ACC112 (cell line): ENCODE results near the gene IGSF21.

Source experiments
- H2AFZ ChIP-seq: fragments of 200-600 bp; sonication (generic); one replicate; pipeline ENCODE4 v1.6.0; 2017; ENCODE audit warnings: antibody characterized with exemption, low read length; ENCODE audit not compliant: unreplicated experiment
- H3K27ac ChIP-seq: fragments of 200-600 bp; sonication (generic); 2 replicates; pipeline ENCODE4 v1.5.1; 2014; ENCODE audit warnings: low read depth, mild to moderate bottlenecking, antibody characterized with exemption, low read length, moderate library complexity
- H3K27me3 ChIP-seq: fragments of 200-600 bp; sonication (generic); 2 replicates; pipeline ENCODE4 v1.6.1; 2014; ENCODE audit warnings: mild to moderate bottlenecking, antibody characterized with exemption, low read length, moderate library complexity, mixed read lengths; ENCODE audit not compliant: insufficient read depth
- H3K36me3 ChIP-seq: fragments of 200-600 bp; sonication (generic); 2 replicates; pipeline ENCODE4 v1.6.1; 2016; ENCODE audit warnings: mild to moderate bottlenecking, antibody characterized with exemption, low read length, moderate library complexity, mixed read lengths; ENCODE audit not compliant: insufficient read depth
- H3K4me1 ChIP-seq: fragments of 200-600 bp; sonication (generic); one replicate; pipeline ENCODE4 v1.6.1; 2016; ENCODE audit warnings: low read length, mixed read lengths; ENCODE audit not compliant: insufficient read depth, unreplicated experiment, control insufficient read depth
- H3K4me3 ChIP-seq: fragments of 200-600 bp; sonication (generic); 2 replicates; pipeline ENCODE4 v1.5.1; 2014; ENCODE audit warnings: mild to moderate bottlenecking, low read depth, low read length
- H3K79me2 ChIP-seq: fragments of 200-600 bp; sonication (generic); one replicate; pipeline ENCODE4 v1.6.0; 2016; ENCODE audit warnings: low read length; ENCODE audit not compliant: control insufficient read depth, unreplicated experiment, insufficient read depth

Gene IGSF21

DNA sequence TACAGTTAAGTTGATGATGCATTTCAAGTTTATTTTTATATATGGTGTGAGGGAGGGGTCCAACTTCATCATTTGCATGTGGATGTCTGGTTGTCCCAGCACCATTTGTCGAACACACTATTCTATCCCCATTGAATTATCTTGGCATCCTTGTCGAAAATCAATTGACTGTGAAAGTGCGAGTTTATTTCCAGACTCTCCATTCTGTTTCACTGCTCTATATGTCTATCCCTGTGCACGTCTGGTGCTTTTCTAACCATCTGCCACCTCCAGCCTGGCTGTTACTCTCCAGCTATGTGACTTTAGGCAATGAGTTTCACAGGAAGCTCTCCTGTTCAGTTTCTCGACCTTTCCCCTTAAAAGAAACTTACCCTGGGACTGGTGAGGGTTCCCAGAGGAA, 236.0 kb downstream of the IGSF21 start:
- H3K36me3 ChIP-seq = no peaks in the 10 kb centered on the region
- no peaks in the 10 kb centered on the region for H3K79me2 ChIP-seq
- no peak overlapping the region for H3K27ac ChIP-seq
- no peak overlapping the region for H3K4me3 ChIP-seq
- no peak overlapping the region for H2AFZ ChIP-seq
- no peaks in the 10 kb centered on the region for H3K4me1 ChIP-seq
- H3K27me3 ChIP-seq = no peaks in the 10 kb centered on the region

DNA sequence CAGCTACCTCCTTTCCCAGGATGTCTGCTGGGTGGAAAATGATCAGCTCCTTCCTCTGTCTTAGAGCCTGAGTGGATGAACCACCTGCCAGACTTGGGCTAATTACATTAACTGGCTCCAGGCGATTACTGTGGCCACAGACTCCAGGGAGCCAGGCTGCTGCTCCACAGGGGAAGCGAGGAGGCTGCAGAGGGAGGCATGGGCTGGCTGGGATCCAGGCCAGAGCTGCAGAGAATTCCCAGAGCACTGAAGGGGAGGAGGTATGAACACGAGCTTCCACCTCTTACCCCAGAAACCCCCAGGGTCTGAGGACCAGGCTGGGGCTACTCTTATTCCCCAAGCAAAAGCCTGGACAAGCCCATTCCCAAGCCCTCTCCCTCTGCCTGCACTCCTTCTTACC, 237.2 kb downstream of the IGSF21 start:
- Histone ChIP-seq H3K36me3 (no peaks in the 10 kb centered on the region), H3K27ac (no peak overlapping the region), H3K79me2 (no peaks in the 10 kb centered on the region), H3K4me1 (no peaks in the 10 kb centered on the region), H2AFZ (no peak overlapping the region), H3K4me3 (no peak overlapping the region), H3K27me3 (no peaks in the 10 kb centered on the region)

DNA sequence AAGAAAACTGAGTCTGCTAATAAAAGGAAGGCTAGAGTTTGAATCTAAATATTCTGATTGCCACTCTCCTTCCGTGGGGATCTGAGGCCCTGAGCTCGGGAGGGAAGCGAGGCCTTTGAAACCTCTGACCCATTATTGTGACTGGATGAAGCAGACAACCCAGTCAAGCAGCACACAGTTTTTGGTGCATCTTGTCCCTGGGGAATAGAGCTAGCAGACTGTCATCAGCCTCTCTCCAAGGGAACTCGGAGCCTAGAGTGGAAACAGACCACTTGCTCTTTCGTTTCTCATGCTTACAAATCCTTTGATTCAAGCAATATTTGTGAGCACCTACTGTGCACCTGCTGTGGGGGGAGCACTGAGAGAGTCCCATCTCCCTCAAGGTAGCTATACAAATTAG, 240.0 kb downstream of the IGSF21 start:
- Histone ChIP-seq H3K4me1 (no peaks in the 10 kb centered on the region), H3K36me3 (no peaks in the 10 kb centered on the region), H3K79me2 (no peaks in the 10 kb centered on the region), H3K27me3 (no peaks in the 10 kb centered on the region), H3K27ac (no peak overlapping the region), H3K4me3 (no peak overlapping the region), H2AFZ (no peak overlapping the region)

DNA sequence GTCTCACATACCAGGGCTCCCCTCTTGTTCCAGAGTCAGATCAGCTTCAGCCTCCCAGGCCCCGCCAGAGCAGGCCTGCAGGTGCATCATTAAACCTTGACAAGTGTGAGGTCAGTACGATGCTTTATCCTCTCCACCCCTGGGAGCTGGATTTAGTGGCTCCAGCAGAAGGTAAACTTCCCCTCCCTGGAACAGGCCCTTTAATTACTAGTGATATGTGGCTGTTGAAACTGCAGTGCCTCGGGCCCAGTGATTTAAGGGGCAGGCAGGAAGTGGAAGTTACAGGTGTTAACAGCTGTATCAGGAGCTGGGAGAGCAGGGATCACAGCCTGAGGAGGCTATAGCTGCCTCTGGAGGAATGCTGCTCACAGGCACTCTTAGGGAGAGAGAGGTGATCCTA, 240.8 kb downstream of the IGSF21 start:
- no peak overlapping the region for H2AFZ ChIP-seq
- no peaks in the 10 kb centered on the region for H3K4me1 ChIP-seq

DNA sequence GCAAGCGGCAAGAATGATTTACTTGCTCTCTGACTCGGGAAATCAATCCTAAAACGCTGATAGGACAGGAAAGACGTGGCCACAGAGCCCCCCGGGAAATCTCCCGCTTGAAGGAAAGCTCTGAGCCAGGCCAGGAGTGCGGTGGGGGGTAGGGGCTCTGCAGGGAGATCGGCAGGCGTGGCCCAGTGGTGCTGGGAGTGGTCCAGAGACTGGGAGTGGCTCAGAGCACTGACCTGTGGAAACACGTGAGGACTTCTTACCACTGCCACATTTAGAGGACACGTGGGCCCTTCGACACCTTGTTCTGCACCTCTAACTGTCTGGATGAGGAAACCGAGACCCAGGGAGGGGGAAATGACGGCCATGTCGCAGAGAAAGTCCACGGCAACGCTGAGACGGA, 243.1 kb downstream of the IGSF21 start:
- Histone ChIP-seq H3K36me3 (no peaks in the 10 kb centered on the region), H2AFZ (no peak overlapping the region), H3K27ac (no peak overlapping the region), H3K27me3 (no peaks in the 10 kb centered on the region), H3K79me2 (no peaks in the 10 kb centered on the region), H3K4me3 (no peak overlapping the region), H3K4me1 (no peaks in the 10 kb centered on the region)

More for the DNA sequence above, 240.8 kb downstream of the IGSF21 start:
- Histone ChIP-seq H3K4me3 (no peak overlapping the region), H3K27me3 (no peaks in the 10 kb centered on the region), H3K79me2 (no peaks in the 10 kb centered on the region), H3K27ac (no peak overlapping the region), H3K36me3 (no peaks in the 10 kb centered on the region)

DNA sequence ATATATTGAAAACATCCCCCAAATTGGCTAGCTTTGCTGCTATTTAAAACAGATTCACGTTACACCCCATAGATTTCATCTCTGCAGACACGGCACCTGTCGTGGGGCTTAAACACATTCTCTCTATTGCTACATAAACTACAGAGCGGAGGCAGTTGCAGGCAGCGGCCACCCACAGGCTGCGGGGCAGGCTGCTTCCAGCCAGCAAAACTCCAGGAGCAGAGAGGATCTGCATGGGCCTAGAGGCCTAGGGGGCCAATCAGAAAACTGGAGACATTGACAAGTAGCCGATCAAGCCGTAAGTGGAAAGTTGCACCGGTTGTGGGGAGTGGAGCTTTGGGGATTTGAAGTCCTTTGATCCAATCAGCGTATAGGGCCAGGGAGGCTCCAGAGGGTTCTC, 244.1 kb downstream of the IGSF21 start:
- no peaks in the 10 kb centered on the region for H3K36me3 ChIP-seq
- no peaks in the 10 kb centered on the region for H3K27me3 ChIP-seq
- no peaks in the 10 kb centered on the region for H3K4me1 ChIP-seq
- H2AFZ ChIP-seq = no peak overlapping the region
- no peaks in the 10 kb centered on the region for H3K79me2 ChIP-seq
- H3K4me3 ChIP-seq = no peak overlapping the region
- H3K27ac ChIP-seq = no peak overlapping the region

DNA sequence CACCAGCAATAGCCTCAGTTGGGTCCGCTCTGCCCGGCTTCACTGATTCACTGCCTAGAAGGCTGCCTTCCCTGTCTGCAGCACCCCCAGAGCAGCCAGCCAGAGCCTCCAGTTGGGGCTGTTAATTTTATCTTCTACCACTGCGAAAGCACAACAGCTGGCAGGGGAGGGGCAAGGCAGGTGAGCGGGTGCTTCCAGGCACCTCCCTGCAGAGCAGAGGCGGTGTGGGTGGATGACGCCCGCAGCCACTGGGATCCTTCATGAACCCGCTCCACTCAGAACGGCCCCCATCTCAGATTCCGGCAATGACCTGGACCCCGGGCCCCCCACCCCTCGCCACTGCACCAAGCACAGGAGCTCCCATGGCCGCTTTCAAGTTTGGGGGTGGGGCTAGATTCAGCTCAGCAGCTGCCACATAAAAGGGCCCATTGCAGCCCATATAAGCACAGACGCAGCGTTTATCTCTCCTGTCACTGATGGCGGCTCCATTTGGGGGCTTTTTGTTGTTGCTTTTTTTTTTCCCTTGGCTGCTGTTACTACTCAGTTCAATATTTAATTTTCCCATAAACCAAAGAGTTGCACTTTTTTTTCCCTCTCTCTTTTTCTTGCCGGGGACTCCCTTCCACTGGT, 245.2 kb downstream of the IGSF21 start:
- H3K4me1 ChIP-seq = no peaks in the 10 kb centered on the region
- H3K27ac ChIP-seq = no peak overlapping the region
- H2AFZ ChIP-seq = no peak overlapping the region
- H3K79me2 ChIP-seq = no peaks in the 10 kb centered on the region
- H3K4me3 ChIP-seq = no peak overlapping the region
- no peaks in the 10 kb centered on the region for H3K36me3 ChIP-seq
- H3K27me3 ChIP-seq = no peaks in the 10 kb centered on the region

DNA sequence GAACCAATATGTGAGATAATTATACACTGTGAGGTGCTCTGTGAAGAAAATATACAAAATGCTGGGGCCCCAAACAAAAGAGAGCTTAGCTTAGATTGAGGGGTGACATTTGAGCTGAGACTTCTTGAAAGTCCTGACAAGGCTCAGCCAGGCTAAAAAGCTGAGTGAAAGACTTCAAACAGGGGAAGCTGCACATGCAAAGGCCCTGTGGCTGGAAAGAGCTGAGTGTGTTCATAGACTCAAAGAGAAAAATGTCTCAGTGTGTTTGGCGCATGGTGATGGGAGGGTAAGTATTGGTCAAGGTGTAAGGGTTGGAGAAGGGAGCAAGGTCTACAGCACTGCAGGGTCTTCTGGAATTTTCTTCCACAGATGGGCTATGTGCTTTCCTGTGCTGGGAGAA, 245.9 kb downstream of the IGSF21 start:
- Histone ChIP-seq H3K27ac (no peak overlapping the region), H3K4me1 (no peaks in the 10 kb centered on the region), H3K4me3 (no peak overlapping the region), H3K27me3 (no peaks in the 10 kb centered on the region), H2AFZ (no peak overlapping the region), H3K36me3 (no peaks in the 10 kb centered on the region), H3K79me2 (no peaks in the 10 kb centered on the region)

DNA sequence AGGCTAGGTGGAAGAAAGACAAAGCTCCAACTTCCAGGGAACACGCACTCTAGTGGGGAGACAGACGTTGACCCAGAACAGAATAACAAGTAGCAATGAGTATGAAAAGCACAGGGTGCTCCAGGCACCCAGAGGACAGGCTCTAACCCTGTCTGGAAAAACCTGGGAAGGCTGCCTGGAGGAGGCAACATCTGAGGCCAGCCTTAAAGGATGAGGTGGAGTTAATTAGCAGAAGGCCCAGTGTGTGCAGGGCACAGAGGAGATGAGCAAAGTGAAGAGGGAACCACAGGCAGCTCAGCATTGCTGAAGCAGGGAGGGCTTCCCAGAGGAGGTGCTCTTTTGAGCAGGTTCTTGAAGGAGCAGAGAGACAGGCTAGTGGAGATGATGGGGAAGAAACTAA, 246.4 kb downstream of the IGSF21 start:
- Histone ChIP-seq H3K4me1 (no peaks in the 10 kb centered on the region), H3K79me2 (no peaks in the 10 kb centered on the region), H3K27ac (no peak overlapping the region), H3K4me3 (no peak overlapping the region), H2AFZ (no peak overlapping the region), H3K36me3 (no peaks in the 10 kb centered on the region), H3K27me3 (no peaks in the 10 kb centered on the region)

DNA sequence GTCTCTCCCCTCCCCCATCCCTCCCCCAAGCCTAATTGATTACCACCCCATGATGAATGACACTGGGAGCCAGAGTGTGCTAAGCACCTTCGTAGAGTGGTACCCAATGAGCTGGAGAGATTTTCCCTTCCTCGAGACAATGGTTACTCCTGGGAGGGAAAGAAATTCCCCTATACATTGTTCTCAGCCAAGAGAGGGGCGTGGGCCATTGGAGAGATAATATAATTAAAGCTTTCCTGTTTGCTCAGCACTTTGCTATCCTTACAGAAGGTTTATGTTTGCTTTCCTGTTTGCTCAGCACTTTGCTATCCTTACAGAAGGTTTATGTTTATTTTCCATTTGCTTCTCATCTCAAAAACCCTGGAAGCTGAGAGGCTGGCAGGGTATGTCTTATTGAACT, 247.0 kb downstream of the IGSF21 start:
- Histone ChIP-seq H3K4me1 (no peaks in the 10 kb centered on the region), H3K36me3 (no peaks in the 10 kb centered on the region), H3K27me3 (no peaks in the 10 kb centered on the region), H3K79me2 (no peaks in the 10 kb centered on the region), H2AFZ (no peak overlapping the region), H3K27ac (no peak overlapping the region), H3K4me3 (no peak overlapping the region)

DNA sequence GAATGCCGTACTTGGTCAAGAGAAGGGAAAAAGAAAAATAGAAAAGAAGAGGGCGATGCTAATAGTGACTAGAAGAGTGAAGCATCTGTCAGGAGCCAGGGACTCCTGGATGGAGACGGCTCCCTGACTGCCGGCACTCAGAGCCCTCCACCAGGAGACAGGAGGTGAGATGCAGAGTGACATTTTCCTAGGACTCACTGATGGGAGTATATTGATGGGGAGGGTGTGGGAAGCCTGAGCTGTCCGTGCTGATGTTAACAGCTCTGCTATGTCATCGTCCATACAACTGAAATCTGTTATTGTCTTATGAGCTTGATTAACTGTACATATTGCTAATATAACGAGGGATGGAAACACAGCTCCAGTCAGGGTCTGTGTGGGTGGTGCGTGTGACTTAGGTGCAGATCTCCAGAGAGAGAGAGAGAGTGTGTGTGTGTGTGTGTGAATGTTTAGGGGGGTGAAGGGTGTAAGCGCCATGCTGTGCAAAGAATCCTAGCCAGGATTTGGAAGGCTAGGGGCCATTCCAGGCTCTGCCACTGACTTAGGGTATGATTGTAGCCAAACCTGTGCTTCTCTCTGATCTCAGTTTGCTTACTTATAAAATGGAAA, 250.1 kb downstream of the IGSF21 start:
- Histone ChIP-seq H3K27ac (no peak overlapping the region), H3K27me3 (no peaks in the 10 kb centered on the region), H3K36me3 (no peaks in the 10 kb centered on the region), H3K79me2 (no peaks in the 10 kb centered on the region), H2AFZ (no peak overlapping the region), H3K4me3 (no peak overlapping the region), H3K4me1 (no peaks in the 10 kb centered on the region)
